ENCODE data around the gene ZFAND3. TPM values are rescaled to one million over a fixed set of nuclear protein-coding genes. Genes with fewer than 3 reads are reported as not detected.

ZFAND3 gene
- total and polyA plus RNA-seq, 3 donors from 2014 or later: 104 to 329 (median 109) TPM

DNA sequence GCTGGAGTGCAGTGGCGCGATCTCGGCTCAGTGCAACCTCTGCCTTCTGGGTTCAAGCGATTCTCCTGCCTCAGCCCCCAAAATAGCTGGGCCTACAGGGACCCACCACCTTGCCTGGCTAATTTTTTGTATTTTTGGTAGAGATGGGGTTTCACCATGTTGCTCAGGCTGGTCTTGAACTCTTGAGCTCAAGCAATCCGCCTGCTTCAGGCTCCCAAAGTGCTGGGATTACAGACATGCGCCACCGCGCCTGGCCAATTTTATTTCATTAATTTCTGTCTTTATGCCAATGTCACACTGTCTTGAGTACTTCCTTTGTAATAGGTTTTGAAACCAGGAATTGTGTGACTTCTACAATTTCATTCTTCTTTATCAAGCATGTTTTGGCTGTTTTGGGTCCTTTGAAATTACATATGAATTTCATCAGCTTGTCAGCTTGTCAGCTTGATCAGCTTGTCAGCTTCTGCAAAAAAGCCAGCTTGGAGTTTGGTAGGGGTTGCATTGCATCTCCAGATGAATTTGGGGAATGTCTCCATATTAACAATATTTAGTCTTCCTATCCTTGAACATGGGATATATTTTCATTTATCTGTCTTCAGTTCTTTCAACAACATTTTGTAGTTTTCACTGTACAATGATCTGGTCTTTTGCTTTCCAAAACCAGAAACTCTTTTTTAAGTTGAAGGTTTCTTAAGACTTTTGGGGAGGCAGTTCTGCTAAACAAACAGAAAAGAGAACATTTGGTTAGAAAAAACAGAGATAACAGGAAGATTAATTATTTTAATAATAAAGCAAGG is 20.8 kb downstream of the ZFAND3 start:
- no peak for TF ChIP-seq POLR2A (IDR thresholded peaks at IDR 0.05)
- TF ChIP-seq, protein P1, sequence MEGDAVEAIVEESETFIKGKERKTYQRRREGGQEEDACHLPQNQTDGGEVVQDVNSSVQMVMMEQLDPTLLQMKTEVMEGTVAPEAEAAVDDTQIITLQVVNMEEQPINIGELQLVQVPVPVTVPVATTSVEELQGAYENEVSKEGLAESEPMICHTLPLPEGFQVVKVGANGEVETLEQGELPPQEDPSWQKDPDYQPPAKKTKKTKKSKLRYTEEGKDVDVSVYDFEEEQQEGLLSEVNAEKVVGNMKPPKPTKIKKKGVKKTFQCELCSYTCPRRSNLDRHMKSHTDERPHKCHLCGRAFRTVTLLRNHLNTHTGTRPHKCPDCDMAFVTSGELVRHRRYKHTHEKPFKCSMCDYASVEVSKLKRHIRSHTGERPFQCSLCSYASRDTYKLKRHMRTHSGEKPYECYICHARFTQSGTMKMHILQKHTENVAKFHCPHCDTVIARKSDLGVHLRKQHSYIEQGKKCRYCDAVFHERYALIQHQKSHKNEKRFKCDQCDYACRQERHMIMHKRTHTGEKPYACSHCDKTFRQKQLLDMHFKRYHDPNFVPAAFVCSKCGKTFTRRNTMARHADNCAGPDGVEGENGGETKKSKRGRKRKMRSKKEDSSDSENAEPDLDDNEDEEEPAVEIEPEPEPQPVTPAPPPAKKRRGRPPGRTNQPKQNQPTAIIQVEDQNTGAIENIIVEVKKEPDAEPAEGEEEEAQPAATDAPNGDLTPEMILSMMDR (IDR thresholded peaks at IDR 0.05): no peak
- no peaks in the 10 kb centered on the region for H3K9me3 ChIP-seq
- WGBS, 2 donors: 96 to 97% methylated on average over 8 of the region's 8 CpGs
- intact Hi-C loops (cut with DNase I; ENCODE audit: low total_unique reads): no loop called here
- no peaks in the 10 kb centered on the region for H3K4me1 ChIP-seq
- no peak overlapping the region for H3K27ac ChIP-seq
- no peaks in the 10 kb centered on the region for H3K36me3 ChIP-seq (ENCODE audit: low read depth, missing control alignments)
- no peak overlapping the region for H3K4me3 ChIP-seq
- DNase-seq: no peak
- no peaks in the 10 kb centered on the region for H3K27me3 ChIP-seq

DNA sequence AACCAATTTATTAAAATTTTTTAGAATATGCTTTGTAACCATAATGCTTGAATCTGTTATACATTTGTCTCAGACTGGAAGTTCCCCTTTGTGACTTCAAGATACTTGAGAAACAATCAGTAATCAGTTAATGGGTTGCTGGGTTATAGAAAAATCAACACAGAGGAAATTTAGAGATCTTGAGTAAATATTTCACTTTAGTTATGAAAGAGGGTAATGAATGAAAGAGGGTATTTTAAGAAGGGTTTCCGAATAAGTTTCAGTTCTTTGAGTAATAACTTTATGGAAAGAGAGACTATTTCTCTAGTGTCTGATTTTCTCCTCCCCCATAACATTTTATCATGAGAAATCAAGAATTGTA is 21.4 kb downstream of the ZFAND3 start:
- TF ChIP-seq, protein P1 (IDR thresholded peaks at IDR 0.05): no peak
- no peak for TF ChIP-seq POLR2A (IDR thresholded peaks at IDR 0.05)
- H3K27me3 ChIP-seq: no peaks in the 10 kb centered on the region
- no peaks in the 10 kb centered on the region for H3K36me3 ChIP-seq (ENCODE audit: low read depth, missing control alignments)
- no peak overlapping the region for H3K4me3 ChIP-seq
- WGBS, 2 donors: 72 to 87% methylated on average over 1 of the region's 1 CpG
- H3K27ac ChIP-seq: no peak overlapping the region
- intact Hi-C loops (cut with DNase I; ENCODE audit: low total_unique reads): no loop called here
- no peak for DNase-seq
- H3K4me1 ChIP-seq: no peaks in the 10 kb centered on the region
- H3K9me3 ChIP-seq: no peaks in the 10 kb centered on the region

DNA sequence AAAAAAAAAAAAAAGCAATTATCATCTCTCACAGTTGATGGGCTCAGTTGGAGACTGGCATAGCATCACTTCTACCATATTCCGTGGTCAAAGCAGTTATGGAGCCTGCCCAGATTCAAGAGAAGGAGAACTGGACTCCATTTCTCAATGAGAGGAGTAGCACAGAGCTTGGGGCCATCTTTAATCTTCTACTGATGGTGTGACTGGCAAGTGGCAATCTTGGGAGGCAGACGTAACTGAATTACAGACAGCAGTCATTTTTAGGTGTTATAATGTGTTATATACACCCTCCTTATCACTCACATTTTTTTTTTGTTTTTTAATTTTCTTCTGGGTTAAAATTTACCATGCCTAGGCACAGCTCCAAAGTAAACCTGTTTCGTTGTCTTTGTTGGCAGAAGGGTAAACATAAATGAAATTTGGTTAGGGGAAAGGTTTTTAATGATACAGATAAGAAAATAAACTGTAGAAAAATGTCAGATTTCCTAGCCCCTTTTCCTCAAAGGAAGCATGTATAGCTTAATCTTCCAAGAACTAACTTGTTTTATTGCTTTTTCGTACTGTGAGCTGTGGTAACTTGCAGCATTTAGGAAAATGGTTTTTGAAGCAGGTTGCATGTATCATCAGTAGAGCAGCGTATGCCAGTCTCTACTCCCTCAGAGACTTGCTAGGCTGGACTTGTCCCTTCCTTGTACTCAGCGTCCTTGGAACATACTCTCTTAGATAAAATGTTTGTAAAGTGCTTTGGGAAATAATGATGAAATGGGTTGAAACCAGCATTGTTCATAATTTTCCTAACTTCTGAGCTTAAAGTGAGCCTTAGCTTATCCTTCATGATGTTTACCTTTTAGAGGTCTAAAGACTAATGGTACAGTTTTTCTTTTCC is 25.7 kb downstream of the ZFAND3 start:
- Histone ChIP-seq H3K27me3 (no peaks in the 10 kb centered on the region), H3K4me3 (no peak overlapping the region), H3K36me3 (ENCODE audit: low read depth, missing control alignments) (no peaks in the 10 kb centered on the region), H3K4me1 (peaks cover 3% of the 10 kb centered on the region), H3K9me3 (no peaks in the 10 kb centered on the region), H3K27ac (no peak overlapping the region)
- intact Hi-C loops (cut with DNase I; ENCODE audit: low total_unique reads): no loop called here
- DNase-seq: no peak
- 49 to 71% methylated on average over 6 of the region's 6 CpGs for WGBS, 2 donors
- TF ChIP-seq, protein P1 (IDR thresholded peaks at IDR 0.05): no peak
- no peak for TF ChIP-seq POLR2A (IDR thresholded peaks at IDR 0.05)

DNA sequence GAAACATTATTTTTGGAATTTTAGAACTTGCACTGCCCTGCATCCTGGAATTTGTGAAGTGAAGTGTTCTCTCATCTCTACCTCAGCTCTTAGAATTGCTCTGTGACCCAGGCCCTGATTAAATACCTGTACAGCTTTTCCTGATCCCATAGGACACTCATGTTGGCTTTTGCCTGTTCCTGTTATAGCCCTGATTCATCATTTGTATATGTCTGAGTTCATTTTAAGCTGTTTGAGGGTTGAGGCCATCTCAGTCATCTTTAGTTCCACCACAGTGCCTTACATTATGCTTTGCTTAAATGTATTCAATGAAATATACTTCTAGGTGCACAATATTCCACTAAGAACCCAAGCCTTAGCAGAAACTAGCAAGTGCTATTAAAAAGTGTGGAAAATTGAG is 26.4 kb downstream of the ZFAND3 start:
- peaks cover 3% of the 10 kb centered on the region for H3K4me1 ChIP-seq
- intact Hi-C loops (cut with DNase I; ENCODE audit: low total_unique reads): no loop called here
- H3K27me3 ChIP-seq: no peaks in the 10 kb centered on the region
- H3K9me3 ChIP-seq: no peaks in the 10 kb centered on the region
- H3K27ac ChIP-seq: no peak overlapping the region
- no peak for DNase-seq
- H3K36me3 ChIP-seq (ENCODE audit: low read depth, missing control alignments): no peaks in the 10 kb centered on the region
- H3K4me3 ChIP-seq: no peak overlapping the region
- TF ChIP-seq, protein P1 (IDR thresholded peaks at IDR 0.05): no peak
- TF ChIP-seq POLR2A (IDR thresholded peaks at IDR 0.05): no peak

Data from testis (tissue), 3 donors.